ENCODE results near the gene PRSS57. TPM values are rescaled to one million over a fixed set of nuclear protein-coding genes. Genes with fewer than 3 reads are reported as not detected.

PRSS57 gene
- total RNA-seq, 1 donor from 2014 or later, result not detected

DNA sequence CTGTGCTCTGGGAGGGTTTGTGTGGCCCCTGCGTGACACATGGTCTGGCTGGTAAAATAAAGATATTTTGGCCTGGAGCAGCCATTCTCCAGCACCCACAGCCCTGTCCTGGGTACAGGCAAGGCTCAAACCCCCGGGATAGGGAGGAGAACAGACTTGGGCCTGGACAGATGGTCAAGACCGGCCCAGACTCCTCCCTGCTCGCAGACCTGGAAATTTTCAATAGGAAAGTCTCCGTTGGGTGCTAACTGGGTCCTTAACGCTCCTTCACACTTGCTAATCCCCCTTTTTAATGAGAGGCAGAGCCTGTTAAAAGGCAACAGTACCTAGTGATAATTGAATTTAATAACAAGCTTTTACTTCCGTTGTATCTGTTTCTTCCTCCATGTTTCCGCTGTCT lies 16.0 kb upstream of the PRSS57 start:
- Histone ChIP-seq H3K9me3 (no peaks in the 10 kb centered on the region), H3K4me3 (no peak overlapping the region), H3K4me1 (no peaks in the 10 kb centered on the region), H3K36me3 (no peaks in the 10 kb centered on the region), H3K27me3 (peaks cover 14% of the 10 kb centered on the region), H3K27ac (no peak overlapping the region)
- DNase-seq (ENCODE audit: low spot score in 2 of 2), result no peak
- TF ChIP-seq, protein P1, sequence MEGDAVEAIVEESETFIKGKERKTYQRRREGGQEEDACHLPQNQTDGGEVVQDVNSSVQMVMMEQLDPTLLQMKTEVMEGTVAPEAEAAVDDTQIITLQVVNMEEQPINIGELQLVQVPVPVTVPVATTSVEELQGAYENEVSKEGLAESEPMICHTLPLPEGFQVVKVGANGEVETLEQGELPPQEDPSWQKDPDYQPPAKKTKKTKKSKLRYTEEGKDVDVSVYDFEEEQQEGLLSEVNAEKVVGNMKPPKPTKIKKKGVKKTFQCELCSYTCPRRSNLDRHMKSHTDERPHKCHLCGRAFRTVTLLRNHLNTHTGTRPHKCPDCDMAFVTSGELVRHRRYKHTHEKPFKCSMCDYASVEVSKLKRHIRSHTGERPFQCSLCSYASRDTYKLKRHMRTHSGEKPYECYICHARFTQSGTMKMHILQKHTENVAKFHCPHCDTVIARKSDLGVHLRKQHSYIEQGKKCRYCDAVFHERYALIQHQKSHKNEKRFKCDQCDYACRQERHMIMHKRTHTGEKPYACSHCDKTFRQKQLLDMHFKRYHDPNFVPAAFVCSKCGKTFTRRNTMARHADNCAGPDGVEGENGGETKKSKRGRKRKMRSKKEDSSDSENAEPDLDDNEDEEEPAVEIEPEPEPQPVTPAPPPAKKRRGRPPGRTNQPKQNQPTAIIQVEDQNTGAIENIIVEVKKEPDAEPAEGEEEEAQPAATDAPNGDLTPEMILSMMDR (IDR thresholded peaks at IDR 0.05), result no peak
- intact Hi-C loops (cut with DNase I), result no loop called here

DNA sequence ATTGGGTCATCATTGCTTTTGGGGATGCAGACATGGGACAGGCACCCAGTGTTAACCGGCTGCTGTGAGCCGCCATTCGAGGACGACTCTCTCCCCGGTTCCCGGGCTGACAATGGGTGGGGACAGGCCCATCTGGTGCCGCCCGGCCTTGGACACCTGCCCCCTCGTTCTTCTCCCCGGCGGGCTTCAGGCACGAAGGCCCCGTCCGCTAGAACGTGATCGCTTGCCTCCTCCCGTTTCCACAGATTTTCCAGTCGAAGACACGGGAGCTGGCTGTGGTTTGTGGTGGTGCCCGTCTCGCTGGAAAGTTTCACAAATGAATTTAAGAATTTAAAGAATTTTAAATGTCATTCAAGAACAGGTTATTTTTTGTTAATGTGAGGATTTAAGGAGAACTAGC lies 15.5 kb upstream of the PRSS57 start:
- Histone ChIP-seq H3K36me3 (no peaks in the 10 kb centered on the region), H3K9me3 (no peaks in the 10 kb centered on the region), H3K27me3 (peaks cover 14% of the 10 kb centered on the region), H3K27ac (peak overlapping the region in 1 of 2 donors; percentile 17), H3K4me3 (peak overlapping the region in 1 of 2 donors; percentile 70), H3K4me1 (no peaks in the 10 kb centered on the region)
- TF ChIP-seq, protein P1 (IDR thresholded peaks at IDR 0.05), result no peak
- no peak for DNase-seq (ENCODE audit: low spot score in 2 of 2)
- intact Hi-C loops (cut with DNase I), result no loop called here

DNA sequence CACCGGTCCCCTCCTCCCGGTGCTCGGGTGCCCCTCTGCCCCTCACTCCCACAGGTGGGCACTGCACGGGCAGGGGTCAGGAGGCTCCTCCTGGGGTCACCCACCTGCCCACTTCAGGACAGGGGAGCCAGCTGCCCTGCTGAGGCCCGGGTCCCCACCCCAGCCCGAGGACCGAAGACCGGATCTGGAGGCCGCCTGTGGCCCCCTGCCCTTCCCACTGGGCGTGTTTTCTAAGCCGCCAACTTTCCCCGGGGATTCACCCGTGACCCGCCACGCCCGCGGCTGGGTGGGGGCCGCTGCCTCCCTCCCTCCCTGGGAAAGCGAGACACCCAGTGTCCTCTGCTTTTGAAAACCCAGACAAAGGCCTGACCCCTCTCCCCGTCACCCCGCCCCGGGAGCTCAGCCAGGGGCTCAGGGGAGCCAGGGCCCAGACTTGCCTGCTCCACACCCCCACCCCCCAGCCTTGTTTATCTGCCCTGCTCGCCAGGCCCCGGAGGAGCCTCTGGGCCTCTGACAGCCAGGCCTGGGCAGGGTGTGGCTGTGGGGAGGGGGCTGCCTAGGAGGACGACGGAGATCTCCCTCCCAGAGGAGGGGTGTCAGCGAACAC lies 14.8 kb upstream of the PRSS57 start:
- peak overlapping the region; percentile 17 to 54 for H3K27ac ChIP-seq
- DNase-seq (ENCODE audit: low spot score in 2 of 2), result no peak

DNA sequence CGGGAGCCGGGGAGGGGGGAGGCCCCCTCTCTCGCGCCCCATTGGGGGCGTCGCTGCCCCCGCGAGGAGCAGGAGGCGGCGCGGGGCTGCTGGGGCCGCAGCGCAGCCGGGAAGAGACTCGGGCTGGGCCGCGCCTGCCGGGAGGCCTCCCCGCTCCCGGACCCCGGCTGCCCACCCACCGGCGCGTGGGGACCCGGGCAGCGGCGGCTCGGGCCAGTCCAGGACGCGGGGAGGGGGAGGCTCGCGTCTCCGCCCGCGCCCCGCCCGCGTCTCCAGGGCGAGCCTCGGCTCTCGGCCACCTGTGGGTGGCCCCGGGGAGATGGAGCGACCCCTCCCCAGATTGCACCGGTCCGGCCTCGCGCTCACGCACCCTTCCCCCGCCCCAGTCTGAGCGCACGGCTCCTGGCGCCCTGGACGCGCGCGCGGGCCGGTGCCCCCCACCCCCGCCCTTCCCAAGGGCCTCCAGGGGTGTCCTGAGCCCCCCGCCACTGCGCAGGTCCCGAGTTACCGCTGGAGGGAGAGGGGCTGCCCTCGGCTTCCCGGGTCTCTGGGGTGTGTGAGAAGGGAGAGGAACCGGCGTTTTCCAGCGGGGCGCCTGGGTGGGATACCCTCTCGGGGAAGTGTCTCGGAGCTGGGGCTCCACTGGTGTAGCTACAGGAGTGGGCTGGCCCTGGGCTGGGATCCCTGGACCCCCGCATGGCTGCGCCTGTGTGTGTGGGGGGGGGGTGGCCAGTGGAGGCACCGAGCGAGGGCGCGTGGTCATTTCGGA lies 14.1 kb upstream of the PRSS57 start:
- H3K9me3 ChIP-seq, result no peaks in the 10 kb centered on the region
- intact Hi-C loops (cut with DNase I), result no loop called here
- no peak for DNase-seq (ENCODE audit: low spot score in 2 of 2)

More for the DNA sequence above, 14.8 kb upstream of the PRSS57 start:
- H3K9me3 ChIP-seq, result no peaks in the 10 kb centered on the region
- no peaks in the 10 kb centered on the region for H3K4me1 ChIP-seq
- TF ChIP-seq, protein P1 (IDR thresholded peaks at IDR 0.05), result no peak
- peak overlapping the region; percentile 54 to 70 for H3K4me3 ChIP-seq
- H3K27me3 ChIP-seq, result peaks cover 14% of the 10 kb centered on the region
- intact Hi-C loops (cut with DNase I), result no loop called here
- no peaks in the 10 kb centered on the region for H3K36me3 ChIP-seq

DNA sequence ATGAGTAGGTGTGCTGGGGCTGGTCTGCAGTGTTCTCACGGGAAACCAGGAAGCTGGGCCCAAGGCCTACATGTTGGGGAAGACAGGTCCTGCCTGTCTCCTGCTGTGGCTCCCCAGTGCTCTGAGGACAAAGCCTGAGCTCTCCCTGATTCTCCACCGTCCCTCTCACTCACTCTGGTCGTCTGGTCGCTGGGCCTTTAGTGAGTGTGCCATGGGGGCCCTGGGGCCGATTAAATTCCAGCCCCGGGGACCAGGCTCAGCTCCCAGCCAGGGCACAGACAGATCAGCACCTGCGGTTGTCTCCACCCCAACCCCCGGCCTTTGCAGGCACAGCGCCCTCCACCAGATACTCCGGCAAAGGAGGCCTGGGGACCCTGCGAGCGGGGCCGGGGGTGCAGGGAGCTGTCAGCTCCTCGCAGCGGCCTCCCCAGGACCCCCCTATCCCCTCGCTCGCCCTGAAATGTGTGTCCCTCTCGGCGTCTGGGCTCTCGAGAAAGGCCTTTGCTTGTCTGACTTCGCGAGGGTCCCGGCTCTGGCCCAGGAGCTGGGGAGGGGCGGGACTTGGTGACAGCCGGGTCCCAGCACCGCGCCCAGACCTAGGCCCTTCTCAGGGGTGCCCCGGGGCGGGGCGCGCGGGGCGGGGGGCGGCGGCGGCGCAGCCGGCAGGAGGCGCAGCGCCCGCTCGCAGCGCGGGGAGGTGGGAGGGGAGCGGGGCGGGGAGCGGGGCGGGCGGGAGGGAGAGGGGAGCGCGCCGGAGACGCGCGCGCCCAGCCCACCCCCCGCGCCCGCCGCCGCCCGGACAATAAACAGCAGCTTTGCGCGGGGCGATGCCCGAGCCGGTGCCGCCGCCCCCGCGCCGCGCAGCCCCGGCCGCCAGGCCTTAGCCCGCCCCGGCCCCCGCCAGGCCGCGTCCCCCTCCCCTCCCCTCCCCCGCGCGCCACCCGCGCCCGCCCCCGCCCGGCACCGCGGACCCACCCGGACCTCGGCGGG lies 13.2 kb upstream of the PRSS57 start, which contains the start of gene PALM:
Gene PALM (plus strand): TSS at position 782 of the 990 bp plus-strand sequence. CDS start 212 bp downstream, outside the sequence.
- peaks cover 16% of the 10 kb centered on the region for H3K27me3 ChIP-seq
- DNase-seq (ENCODE audit: low spot score in 2 of 2), result no peak
- H3K9me3 ChIP-seq, result no peaks in the 10 kb centered on the region
- intact Hi-C loops (cut with DNase I), result no loop called here
- no peaks in the 10 kb centered on the region for H3K36me3 ChIP-seq
- peak within 1 kb of the TSS; percentile 54 to 70 for H3K4me3 ChIP-seq
- no peaks in the 10 kb centered on the region for H3K4me1 ChIP-seq
- TF ChIP-seq, protein P1 (IDR thresholded peaks at IDR 0.05), result no peak
- peak within 1 kb of the TSS; percentile 17 to 54 for H3K27ac ChIP-seq

More for the DNA sequence above, 14.1 kb upstream of the PRSS57 start:
- no peaks in the 10 kb centered on the region for H3K36me3 ChIP-seq
- H3K27ac ChIP-seq, result peak overlapping the region; percentile 17 to 54
- TF ChIP-seq, protein P1 (IDR thresholded peaks at IDR 0.05), result no peak
- no peaks in the 10 kb centered on the region for H3K4me1 ChIP-seq
- H3K27me3 ChIP-seq, result peaks cover 14% of the 10 kb centered on the region
- peak overlapping the region; percentile 54 to 70 for H3K4me3 ChIP-seq
